ENCODE data around the gene EPG5. TPM values are rescaled to one million over a fixed set of nuclear protein-coding genes. Genes with fewer than 3 reads are reported as not detected.

EPG5 gene
- total and polyA plus RNA-seq, 2 donors (not counting 3 experiments of a cell fraction or from before 2014, with no cell fraction given): 16.7 to 25.6 TPM

DNA sequence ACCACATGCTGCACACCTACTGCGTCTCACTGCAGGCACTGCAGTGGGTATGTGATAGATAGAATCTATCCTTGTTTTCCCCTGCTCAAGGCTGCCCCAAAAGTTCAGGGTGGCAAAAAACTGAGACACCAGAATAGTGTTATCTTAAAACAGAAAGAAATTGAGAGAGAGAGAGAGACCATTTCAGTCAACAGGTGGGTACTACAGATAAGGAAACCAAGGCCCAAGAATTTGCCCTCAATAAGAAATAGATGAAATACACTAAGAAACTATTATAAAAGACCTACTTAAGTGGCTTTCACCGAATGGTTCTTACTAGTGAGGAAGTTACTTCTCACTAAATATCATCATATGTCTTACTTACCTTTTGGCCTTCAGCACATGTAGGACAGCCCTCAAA lies 27.9 kb downstream of the EPG5 start:
- no peak for FAIRE-seq
- dilution Hi-C loops (cut with MboI; ENCODE audit: extremely low pct_ligation_motif_present, low sequenced_read_pairs): no loop called here

More for the DNA sequence above, 27.9 kb downstream of the EPG5 start:
- Histone ChIP-seq H3K27ac (ENCODE audit: insufficient read depth, low read depth, low read length) (no peak overlapping the region), H3K4me2 (ENCODE audit: insufficient read depth, low read length) (no peak overlapping the region), H3K9me1 (replicated peaks; ENCODE audit: control insufficient read depth, extremely low read depth, insufficient read depth, low read length) (no peaks in the 10 kb centered on the region), H3K9ac (replicated peaks; ENCODE audit: extremely low read depth, insufficient read depth, low read length) (no peak overlapping the region), H2AFZ (ENCODE audit: low read depth, low read length) (no peak overlapping the region), H3K36me3 (ENCODE audit: control insufficient read depth in 2 of 2, extremely low read depth in 1 of 2, insufficient read depth in 2 of 2, low read length in 2 of 2) (peaks cover 9 to 11% of the 10 kb centered on the region in 2 experiments), H3K4me3 (replicated peaks in 1 of 3; ENCODE audit: insufficient read depth in 1 of 3, low read depth in 1 of 3, low read length in 3 of 3) (no peak overlapping the region), H3K4me1 (ENCODE audit: control insufficient read depth, extremely low read depth, insufficient read depth, low read length) (no peaks in the 10 kb centered on the region), H3K27me3 (ENCODE audit: control insufficient read depth in 2 of 2, insufficient read depth in 2 of 2, low read length in 2 of 2) (no peaks in the 10 kb centered on the region), H3K79me2 (ENCODE audit: control insufficient read depth, insufficient read depth, low read length) (no peaks in the 10 kb centered on the region), H3K9me3 (replicated peaks; ENCODE audit: control insufficient read depth, insufficient read depth, low read length) (no peaks in the 10 kb centered on the region), H4K20me1 (replicated peaks; ENCODE audit: control insufficient read depth, extremely low read depth, insufficient read depth, low read length) (no peaks in the 10 kb centered on the region)
- ChIA-PET CTCF (interaction anchor here (1.2 kb wide), 1 partner anchor 134 kb away, joined by 4 read pairs; no protein-coding TSS in a partner anchor), POLR2A (no interaction called here)
- DNase-seq (ENCODE audit: low read depth, low spot score): no peak
- TF ChIP-seq, protein P1, sequence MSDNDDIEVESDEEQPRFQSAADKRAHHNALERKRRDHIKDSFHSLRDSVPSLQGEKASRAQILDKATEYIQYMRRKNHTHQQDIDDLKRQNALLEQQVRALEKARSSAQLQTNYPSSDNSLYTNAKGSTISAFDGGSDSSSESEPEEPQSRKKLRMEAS (IDR thresholded peaks at IDR 0.05; ENCODE audit: insufficient read depth, insufficient read length): no peak
- TF ChIP-seq EZH2 (IDR thresholded peaks at IDR 0.05; ENCODE audit: borderline replicate concordance, low read depth, low read length, severe bottlenecking) (no peak), JUN (IDR thresholded peaks at IDR 0.05; ENCODE audit: borderline replicate concordance, insufficient read depth, insufficient read length, low read depth) (no peak), MYC (IDR thresholded peaks at IDR 0.05; ENCODE audit: low read depth, low read length) (no peak), POLR2AphosphoS5 (IDR thresholded peaks at IDR 0.05; ENCODE audit: insufficient read depth, low read depth, low read length) (no peak), POLR2A (IDR thresholded peaks at IDR 0.05; ENCODE audit: low read depth, low read length) (no peak), GATA2 (IDR thresholded peaks at IDR 0.05; ENCODE audit: insufficient read depth, insufficient read length, low read depth, low read length) (no peak), FOS (IDR thresholded peaks at IDR 0.05; ENCODE audit: borderline replicate concordance, insufficient read depth, low read length) (no peak)
- TF ChIP-seq, protein P2, sequence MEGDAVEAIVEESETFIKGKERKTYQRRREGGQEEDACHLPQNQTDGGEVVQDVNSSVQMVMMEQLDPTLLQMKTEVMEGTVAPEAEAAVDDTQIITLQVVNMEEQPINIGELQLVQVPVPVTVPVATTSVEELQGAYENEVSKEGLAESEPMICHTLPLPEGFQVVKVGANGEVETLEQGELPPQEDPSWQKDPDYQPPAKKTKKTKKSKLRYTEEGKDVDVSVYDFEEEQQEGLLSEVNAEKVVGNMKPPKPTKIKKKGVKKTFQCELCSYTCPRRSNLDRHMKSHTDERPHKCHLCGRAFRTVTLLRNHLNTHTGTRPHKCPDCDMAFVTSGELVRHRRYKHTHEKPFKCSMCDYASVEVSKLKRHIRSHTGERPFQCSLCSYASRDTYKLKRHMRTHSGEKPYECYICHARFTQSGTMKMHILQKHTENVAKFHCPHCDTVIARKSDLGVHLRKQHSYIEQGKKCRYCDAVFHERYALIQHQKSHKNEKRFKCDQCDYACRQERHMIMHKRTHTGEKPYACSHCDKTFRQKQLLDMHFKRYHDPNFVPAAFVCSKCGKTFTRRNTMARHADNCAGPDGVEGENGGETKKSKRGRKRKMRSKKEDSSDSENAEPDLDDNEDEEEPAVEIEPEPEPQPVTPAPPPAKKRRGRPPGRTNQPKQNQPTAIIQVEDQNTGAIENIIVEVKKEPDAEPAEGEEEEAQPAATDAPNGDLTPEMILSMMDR (IDR thresholded peaks at IDR 0.05; ENCODE audit: extremely low read depth in 1 of 2, insufficient read depth in 1 of 2, low read depth in 1 of 2, low read length in 2 of 2): no peak
- intact Hi-C loops (cut with micrococcal nuclease): no loop called here
- no TSS peak for BruUV-seq (replicated peaks)
